GOT3 (cell line): ENCODE results near the gene IGFLR1.

Experiments used
- DNase-seq: peaks from one replicate; lab custom pipeline; 2025; ENCODE audit warnings: mixed read lengths; lab: John Stamatoyannopoulos, UW

Gene IGFLR1

GRCh38 chr19:35742121-35742724, at the start of gene IGFLR1:
Gene IGFLR1, minus strand, starts transcription at chr19:35742452. Its CDS starts 1,272 bp downstream, at chr19:35741180.
- DNase-seq: no peak

GRCh38 chr19:35791814-35792279, 49.6 kb upstream of the IGFLR1 start:
- DNase-seq: no peak

- DNase-seq: no peak
Observed at GRCh38 chr19:35790981-35791813, 48.9 kb upstream of the IGFLR1 start.

GRCh38 chr19:35789978-35790944, 48.0 kb upstream of the IGFLR1 start:
- no peak for DNase-seq

- DNase-seq: no peak
Observed at GRCh38 chr19:35789195-35789977, 47.1 kb upstream of the IGFLR1 start.

GRCh38 chr19:35788205-35788960, 46.1 kb upstream of the IGFLR1 start:
- DNase-seq: no peak

- DNase-seq: no peak
Observed at GRCh38 chr19:35787227-35787799, 45.1 kb upstream of the IGFLR1 start.

- DNase-seq: no peak
Observed at GRCh38 chr19:35786299-35787160, 44.3 kb upstream of the IGFLR1 start.

GRCh38 chr19:35785339-35785627, 43.0 kb upstream of the IGFLR1 start:
- DNase-seq: no peak

- DNase-seq: no peak
Observed at GRCh38 chr19:35784503-35785338, 42.5 kb upstream of the IGFLR1 start.

GRCh38 chr19:35783469-35784434, 41.5 kb upstream of the IGFLR1 start:
- DNase-seq: no peak

- no peak for DNase-seq
Observed at GRCh38 chr19:35782589-35782988, 40.3 kb upstream of the IGFLR1 start.

- no peak for DNase-seq
Observed at GRCh38 chr19:35781650-35782049, 39.4 kb upstream of the IGFLR1 start.

GRCh38 chr19:35780717-35781116, 38.5 kb upstream of the IGFLR1 start:
- DNase-seq: no peak

- DNase-seq: no peak
Observed at GRCh38 chr19:35780058-35780457, 37.8 kb upstream of the IGFLR1 start.

GRCh38 chr19:35779033-35779432, 36.8 kb upstream of the IGFLR1 start:
- no peak for DNase-seq

GRCh38 chr19:35777961-35778360, 35.7 kb upstream of the IGFLR1 start:
- no peak for DNase-seq
